ENCODE measurements around the gene SMYD2.

DNA sequence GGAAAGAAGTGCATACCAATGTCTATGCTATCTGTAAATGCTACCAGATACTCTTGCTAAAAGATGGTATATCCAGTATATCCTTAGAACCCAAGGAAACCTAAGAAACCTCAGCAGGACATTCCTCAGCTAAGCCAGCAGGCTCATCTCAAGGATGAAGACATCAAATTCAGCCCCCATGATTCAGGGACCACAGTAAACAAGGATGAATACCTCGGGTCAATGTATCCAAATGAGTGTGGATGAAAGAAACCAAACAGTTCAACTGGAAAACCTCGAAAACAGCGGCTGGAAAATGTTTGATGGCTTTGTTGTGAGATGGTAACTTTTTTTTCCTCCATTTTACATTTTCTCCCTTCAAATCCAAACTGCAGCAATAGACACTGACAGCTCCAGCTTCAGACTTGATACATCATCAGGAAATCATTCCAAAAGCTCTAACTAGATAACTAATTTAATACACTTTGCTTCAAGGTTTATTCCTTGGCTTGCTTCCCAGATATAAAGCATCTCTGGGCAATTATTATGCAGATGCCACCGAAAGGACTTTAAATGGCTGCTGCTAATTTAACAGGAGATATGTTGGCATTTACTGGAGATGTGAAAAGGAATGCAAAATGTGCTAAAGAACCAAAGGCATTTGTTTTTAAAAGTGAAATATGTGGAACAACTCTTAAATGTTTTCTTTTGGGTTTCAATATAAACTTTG lies 73.6 kb downstream of the SMYD2 start:
- TF ChIP-seq, protein P1, sequence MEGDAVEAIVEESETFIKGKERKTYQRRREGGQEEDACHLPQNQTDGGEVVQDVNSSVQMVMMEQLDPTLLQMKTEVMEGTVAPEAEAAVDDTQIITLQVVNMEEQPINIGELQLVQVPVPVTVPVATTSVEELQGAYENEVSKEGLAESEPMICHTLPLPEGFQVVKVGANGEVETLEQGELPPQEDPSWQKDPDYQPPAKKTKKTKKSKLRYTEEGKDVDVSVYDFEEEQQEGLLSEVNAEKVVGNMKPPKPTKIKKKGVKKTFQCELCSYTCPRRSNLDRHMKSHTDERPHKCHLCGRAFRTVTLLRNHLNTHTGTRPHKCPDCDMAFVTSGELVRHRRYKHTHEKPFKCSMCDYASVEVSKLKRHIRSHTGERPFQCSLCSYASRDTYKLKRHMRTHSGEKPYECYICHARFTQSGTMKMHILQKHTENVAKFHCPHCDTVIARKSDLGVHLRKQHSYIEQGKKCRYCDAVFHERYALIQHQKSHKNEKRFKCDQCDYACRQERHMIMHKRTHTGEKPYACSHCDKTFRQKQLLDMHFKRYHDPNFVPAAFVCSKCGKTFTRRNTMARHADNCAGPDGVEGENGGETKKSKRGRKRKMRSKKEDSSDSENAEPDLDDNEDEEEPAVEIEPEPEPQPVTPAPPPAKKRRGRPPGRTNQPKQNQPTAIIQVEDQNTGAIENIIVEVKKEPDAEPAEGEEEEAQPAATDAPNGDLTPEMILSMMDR (IDR thresholded peaks at IDR 0.05): no peak
- TF ChIP-seq POLR2A (IDR thresholded peaks at IDR 0.05) (no peak), POLR2AphosphoS5 (IDR thresholded peaks at IDR 0.05) (no peak)
